Measurements from ENCODE around the gene LIN9.

The LIN9 gene

DNA sequence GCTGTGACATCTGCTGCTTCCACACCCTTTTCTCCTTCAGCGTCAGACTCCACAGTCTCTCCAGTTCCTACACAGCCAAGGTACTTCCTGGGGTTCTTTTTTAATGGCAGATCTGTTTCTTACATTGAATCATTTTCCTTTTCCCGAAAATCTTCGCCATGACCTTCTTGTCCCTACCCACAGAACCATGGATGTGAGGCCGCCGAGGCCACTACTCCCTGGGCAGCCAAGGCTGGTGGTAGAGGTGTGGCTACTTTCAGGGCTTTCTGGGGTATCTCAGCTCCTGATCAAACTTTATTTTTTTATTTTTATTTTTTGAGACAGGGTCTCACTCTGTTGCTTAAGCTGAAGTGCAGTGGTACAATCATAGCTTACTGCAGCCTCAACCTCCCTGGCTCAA is 9.5 kb upstream of the LIN9 start:
- no peak for DNase-seq (ENCODE audit: low spot score)

DNA sequence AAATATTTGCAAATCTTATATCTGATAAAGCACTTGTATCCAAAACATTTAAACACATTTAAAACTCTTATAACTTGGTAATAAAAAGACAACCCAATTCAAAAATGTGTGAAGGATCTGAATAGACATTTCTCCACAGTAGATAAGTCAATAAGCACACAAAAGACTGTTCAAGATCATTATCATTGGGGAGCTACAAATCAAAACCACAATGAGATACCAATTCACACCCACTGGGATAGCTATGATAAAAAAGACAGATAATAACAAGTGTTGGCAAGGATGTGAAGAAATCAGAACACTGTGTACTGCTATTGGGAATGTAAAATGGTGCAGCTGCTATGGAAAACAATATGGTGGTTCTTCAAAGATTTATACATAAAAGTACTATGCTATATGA is 5.1 kb upstream of the LIN9 start:
- DNase-seq (ENCODE audit: low spot score): no peak

DNA sequence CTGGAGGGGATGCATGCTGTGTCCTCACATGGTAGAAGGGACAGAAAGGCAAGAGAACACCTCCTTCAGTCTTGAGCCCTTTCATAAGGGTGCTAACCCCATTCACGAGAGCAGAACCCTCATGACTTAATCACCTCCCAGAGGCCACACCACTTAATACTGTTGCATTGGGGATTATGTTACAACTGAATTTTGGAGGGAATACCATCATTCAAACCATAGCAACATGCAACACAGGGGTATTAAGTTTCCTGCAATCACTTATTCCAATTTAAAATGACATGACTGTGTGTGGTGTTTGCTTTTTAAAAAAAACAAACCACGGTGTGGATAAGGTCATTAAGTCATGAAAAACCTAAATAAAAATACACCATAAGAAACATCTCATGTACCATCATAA is 3.1 kb upstream of the LIN9 start:
- DNase-seq (ENCODE audit: low spot score): no peak

DNA sequence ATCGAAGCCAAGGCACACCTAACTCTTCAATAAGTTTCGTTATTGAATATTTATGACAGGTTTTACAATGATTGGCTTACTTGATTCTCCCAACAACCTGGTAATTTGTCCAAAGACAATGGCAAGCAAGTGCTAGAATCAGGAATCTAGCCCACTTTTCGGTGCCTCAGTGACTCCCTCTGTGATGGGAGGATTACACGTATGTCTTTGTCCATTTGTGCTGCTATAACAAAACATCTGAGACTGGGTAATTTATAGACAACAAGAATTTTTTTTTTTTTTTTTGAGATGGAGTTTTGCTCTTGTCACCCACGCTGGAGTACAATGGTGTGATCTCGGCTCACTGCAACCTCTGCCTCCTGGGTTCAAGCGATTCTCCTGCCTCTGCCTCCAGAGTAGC is 2.4 kb upstream of the LIN9 start:
- DNase-seq (ENCODE audit: low spot score): no peak

DNA sequence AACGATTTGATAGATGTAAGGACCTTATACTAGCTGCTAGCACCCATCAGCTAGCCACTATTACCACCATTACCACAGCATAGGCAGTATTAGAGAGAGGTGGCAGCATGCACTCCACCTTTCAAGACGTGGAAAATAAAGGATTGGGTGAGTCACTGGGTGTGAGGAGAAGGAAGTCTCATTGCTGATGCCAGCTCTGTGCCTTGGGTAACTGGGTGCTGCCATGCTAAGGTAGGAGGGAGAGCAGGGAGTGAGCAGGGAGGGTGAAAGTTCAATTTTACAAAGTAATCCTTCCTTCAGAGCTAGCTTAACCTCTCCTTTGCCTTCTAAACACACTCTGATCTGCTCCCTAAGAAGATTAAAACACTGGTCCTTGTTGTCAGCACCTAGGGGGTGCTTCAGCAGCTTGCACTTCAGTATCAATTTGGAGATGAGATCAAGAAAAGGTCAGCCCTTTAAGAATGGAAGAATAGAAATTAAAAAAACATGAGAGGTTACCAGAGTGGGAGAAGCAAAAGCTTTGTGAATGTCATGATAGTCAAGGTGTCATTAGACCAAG is 1.8 kb upstream of the LIN9 start:
- DNase-seq (ENCODE audit: low spot score): no peak

DNA sequence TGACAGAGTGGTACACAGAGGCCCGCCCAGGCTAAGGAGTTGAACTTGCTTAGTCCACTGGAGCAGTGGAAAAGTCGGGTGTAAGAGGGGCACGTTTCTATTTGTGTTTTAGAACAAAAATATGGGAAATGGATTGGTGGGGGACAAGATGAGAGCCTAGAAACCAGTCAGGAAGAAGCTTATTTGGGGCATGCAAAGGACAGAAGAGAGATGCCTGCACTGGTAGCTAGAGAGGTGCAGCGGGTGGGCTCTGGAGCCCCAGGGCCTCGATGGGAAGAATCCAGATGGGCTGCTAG is 1.2 kb upstream of the LIN9 start:
- DNase-seq (ENCODE audit: low spot score): no peak

DNA sequence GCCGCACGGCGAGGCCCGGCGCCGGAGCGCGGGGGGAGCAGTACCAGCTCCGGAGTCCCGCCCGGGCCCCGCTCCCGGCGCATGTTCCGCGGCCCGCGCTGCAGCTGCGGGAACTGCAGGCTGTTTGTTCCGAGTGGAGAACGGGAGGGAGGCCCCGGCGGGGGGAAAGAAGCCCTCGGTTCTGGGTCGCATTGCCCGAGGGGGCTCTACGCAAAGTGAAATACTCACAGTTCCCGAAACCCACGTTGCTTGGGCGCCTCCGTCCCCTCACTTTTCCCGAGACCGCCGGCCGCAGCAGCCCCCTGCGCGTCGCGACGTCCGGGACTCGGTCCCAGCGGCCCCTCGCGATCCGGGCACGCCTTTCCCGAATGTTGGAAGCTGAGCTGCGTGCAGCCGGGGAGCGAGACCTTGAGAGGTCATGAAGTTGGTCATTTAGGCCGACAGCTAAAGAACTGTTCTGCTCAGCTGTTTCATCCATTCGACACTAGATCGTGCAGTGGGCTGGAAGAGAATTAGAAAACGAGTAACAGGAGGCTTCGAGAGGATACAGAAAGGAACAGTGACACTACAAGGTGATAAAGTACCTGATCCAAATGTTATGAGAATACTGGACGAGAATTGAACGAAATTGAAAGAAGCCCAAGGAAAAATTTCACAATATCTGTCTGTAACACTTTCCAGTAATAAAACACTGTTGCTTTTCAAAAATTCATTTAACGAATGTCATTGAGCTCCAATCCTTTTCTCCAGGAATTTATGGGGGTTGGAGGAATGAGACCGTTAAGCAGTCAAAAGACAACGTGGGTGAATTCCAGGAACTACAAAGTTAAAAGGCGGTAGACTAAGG is 657 bp upstream of the LIN9 start:
- peak; percentile 61 for DNase-seq (ENCODE audit: low spot score)

DNA sequence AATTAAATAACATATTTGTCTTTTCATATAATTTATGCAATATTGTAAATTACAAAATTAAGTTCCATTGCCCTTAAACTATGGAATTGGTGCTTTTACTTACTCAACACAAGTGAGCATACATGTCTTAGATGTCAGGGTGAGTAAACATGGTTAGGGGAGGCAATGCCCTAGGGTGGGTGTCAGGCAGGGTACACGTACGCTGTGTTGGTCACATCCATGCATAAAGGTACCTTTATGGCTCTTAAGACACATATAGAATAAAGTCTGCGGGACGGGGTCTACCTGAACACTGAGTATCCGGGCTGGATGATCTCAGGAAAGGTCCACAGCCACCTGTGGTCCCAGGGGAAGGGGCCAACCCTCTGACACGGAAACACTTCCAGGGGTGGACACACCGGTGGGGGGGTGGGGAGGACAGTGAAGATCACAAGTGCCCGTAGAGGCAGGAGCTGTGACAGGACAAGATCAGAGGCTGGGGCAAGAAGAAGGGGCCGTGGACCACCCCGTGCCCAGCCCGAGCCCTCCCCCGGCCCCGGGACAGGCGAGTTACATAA is 720 bp downstream of the LIN9 start:
- DNase-seq (ENCODE audit: low spot score): peak; percentile 52

DNA sequence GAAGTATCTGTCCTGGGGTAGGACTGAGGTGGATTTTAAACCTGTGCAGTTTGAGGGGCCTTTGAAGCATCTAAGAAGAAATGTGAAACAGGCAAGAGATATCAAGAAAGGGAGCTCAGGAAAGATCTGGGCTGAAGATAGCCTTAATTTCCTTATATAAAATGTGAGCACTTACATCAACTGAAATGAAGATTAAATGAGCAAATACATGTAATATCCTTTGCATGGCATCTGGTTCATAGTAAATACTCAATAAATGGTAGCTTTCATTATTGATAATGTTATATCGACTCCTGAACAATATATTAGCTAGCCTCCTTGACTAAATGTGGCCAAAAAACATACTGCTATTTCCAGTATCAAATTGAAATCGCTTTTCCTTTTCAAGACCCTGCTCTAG is 2.5 kb downstream of the LIN9 start:
- no peak for DNase-seq (ENCODE audit: low spot score)

DNA sequence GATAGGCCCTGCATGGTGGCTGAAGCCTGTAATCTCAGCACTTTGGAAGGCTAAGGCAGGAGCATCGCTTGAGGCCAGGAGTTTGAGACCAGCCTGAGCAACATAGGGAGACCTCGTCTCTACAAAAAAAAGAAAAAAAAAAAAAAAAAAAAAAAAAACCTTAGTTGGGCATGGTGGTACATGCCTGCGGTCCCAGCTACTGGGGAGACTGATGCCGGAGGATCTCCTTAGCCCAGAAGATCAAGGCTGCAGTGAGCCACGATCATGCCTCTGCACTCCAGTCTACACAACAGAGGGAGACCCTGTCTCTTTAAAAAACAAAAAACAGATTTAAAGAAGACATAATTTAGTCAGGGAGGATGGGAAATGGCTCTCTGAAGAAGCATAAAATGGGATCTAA is 3.8 kb downstream of the LIN9 start:
- DNase-seq (ENCODE audit: low spot score): no peak

DNA sequence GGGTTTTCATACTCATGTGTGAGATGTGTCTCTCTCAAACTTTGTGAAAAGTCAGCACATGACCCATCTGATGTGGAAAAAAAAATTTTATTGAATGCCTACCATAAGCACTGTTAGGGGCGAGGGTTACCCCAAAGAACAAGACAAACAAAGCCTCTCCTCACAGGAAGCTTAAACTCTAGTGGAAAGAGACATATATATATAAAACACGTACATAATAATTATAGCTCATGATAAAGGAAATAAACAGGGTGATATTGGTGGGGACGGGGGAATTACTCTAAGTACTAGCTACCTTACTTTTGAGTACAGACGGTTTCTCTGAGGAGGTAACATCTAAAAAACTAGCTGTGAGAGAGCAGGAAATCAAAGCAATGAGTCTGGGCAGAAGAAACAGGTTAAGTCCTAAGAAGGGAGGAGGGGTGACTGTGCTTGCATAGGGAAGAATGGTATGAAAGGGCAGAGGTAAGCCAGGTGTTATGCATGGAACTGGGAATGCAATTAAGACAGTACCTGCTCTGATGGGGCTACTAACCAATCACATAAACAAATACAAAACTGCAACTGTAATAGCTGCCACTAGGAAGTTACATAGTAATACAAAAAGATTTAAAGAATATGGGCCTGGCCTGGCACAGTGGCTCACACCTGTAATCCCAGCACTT is 4.5 kb downstream of the LIN9 start:
- DNase-seq (ENCODE audit: low spot score): no peak

DNA sequence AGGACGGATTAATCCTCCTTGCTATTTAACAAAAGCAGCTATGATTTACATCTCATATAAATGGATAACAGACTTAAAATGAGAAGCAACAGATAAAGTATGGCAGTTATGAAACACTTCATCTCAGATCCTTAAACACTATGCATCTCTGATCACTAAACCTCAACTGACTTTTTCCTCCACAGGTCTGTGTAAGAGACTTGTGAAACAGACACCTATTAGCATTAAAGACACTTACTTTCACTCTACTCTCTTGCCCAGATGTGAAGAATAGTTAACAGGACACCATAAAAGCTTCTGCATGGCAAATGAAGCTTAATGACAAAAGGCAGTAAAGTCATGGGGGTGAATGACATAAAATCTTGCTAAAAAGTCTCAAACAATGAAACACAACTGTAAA is 6.2 kb downstream of the LIN9 start:
- no peak for DNase-seq (ENCODE audit: low spot score)

DNA sequence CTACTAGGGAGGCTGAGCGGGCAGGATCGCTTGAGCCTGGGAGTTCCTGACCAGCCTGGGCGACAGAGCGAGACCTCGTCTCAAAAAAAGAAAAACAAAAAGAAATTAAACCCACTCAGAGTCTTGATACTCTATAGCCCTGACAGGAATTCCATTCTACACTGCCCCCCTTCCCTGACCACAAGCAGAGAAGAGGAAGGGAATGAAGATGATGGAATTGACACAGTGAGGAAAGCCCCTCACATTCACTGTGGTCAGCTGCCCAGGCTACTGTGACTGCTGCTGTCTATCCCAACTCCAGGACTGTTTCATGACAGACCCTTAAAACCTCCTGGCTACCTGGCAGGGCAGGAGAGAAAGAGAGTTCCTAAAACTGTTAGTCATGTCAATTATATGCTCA is 12.1 kb downstream of the LIN9 start:
- DNase-seq (ENCODE audit: low spot score): no peak

DNA sequence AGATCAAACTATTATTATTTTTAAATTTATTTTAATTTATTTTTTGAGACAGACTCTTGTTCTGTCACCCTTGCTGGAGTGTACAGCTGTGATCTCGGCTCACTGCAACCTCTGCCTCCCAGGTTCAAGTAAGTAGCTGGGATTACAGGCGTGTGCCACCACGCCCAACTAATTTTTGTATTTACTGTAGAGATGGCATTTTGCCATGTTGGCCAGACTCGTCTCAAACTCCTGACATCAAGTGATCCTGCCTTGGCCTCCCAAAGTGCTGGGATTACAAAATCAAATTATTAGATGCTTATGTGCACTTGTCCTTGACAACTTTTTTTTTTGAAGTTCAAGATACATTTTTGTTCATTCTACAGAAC is 15.4 kb downstream of the LIN9 start:
- no peak for DNase-seq (ENCODE audit: low spot score)

DNA sequence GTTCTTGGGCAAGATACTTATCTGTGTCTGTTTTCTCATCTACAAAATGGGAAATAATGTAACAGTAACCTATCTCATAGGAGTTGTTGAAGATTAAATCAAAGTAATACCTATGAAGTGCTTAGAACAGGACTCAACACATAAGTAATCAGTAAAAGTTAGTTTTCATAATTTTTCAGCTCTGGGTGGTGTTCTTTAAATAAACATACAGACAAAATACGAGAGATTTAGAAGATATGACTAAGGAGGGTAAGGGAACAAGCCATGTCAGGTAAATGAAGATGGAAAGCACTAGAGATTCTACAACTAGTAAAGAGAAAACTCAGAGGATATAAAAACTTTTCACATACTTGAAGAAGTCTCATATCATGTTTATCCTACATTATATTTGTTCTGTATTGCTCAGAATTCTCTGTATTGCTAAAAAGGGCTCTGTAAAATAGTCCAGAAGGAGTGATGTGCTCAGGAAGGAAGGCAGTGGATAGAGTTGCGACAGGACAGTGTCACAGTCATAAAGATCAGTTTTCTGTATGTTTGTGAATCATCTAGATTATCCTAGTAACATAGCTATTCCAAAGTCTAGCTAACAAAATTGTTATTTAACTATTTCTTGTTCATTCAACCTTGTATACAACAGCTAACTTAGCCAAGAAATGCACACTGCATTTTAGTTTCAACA is 16.0 kb downstream of the LIN9 start:
- no peak for DNase-seq (ENCODE audit: low spot score)

DNA sequence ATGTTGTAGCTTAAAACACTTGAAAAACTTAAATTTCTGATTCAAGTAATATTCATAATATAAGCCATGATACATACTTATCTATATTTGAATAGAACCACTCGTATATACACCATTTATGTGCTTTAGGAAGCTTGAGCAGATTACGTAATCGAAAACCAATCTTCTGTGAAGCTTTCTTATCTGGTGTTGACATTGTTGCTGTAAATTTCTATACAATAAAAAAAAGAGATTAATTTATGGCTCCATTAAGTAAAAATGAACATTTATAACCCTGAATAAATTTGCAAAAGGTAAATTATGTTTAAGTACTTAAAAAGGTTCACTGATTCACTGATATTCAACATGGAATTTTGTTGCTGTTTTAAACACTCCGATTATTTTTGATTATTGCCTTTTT is 21.4 kb downstream of the LIN9 start:
- DNase-seq (ENCODE audit: low spot score): no peak

DNA sequence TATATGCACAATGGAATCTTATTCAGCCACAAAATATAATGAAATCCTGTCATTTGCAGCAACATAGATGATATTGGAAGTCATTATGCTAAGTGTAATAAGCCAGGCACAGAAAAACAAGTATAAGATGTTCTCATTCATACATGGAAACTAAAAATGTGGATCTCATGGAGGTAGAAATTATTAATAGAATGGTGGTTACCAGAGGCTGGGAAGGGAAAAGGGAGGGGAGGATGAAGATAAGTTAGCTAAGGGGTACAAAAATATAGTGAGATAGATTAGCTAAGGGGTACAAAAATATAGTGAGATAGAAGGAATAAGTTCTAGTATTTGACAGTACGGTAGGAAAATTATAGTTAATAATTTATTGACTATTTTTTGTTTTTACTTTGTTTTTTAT is 27.9 kb downstream of the LIN9 start:
- DNase-seq (ENCODE audit: low spot score): no peak

DNA sequence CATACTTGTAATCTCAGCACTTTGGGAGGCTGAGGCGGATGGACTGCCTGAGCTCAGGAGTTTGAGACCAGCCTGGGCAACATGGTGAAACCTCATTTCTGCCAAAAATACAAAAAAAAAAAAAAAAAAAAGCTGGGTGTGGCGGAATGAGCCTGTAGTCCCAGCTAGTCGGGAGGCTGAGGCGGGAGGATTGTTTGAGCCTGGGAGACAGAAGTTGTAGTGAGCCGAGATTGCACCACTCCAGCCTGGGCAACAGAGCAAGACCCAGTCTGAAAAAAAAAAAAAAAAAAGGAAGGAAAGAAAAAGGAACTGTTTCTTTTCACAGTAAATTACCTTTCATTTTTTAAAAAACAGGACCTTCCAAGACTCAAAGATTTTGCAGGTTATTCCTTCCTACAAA is 29.5 kb downstream of the LIN9 start:
- DNase-seq (ENCODE audit: low spot score): no peak

DNA sequence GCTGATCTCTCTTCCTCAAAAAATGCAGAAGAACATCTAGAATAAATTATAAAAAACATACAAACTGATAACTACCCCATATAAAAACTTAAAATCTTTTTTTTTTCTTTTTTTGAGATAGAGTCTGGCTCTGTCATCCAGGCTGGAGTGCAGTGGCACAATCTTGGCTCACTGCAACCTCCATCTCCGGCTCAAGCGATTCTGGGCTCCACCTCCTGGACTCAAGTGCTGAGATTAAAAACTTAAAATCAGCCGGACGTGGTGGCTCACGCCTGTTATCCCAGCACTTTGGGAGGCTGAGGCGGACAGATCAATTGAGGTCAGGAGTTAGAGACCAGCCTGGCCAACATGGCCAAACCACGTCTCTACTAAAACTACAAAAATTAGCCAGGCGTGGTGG is 31.1 kb downstream of the LIN9 start:
- DNase-seq (ENCODE audit: low spot score): no peak

DNA sequence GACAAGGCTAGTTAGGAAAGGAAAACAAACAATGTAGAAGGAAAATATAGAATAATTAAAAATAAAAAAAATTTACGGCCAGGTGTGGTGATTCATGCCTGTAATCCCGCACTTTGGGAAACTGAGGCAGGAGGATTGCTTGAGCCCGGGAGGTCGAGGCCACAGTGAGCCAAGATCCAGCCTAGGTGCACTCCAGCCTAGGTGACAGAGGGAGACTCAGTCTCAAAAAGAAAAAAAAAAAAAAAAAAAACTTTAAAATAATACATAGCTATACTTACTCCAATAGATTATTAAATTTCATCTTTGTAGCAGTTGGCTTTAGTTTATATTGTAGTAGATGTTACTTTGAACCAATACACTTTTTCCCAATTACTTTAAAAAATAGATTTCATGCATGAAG is 32.0 kb downstream of the LIN9 start:
- no peak for DNase-seq (ENCODE audit: low spot score)

DNA sequence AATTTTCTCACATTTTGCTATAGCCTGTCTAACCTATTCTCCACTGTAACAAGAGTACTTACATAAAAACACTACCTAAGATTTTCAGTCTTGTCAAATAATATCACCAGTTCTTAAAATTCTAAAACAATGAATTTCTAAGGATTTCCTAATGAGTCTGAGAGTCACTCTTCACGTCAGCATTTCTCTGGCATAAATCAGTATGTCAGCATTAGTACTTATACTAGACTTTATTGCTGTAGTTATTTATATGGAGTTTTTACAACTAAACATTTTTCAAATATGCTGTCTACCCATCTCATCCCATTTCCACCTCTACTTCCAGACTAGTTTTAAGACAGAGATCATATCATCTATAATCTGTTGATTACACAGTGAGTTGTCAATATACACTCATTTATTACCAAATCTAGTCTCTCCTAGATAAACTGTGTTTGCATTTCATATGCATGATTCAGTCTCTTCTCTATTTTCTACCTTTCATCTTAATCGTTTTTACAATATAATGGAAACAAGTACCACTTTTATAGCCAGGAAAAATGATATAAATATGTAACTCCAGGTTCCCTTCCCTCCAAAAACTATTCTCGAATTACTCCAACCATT is 32.8 kb downstream of the LIN9 start:
- DNase-seq (ENCODE audit: low spot score): no peak

DNA sequence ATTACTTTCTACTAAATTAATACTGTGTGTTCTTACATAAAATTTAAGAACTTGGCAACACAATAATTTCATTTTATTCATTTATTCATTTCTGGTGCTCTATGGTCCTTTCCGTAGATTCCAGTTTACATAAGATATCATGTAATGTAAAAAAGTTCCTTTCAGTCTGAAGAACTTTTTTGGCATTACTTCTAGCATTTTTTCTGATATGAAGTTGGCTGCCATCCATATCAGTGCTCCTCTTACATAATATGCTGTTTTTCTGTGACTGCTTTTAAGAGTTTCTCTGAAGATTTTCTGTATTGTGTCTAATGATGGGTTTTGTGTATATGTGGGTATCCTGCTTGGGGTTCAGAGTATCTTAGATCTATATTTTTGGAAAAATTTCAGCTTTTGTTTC is 34.8 kb downstream of the LIN9 start:
- no peak for DNase-seq (ENCODE audit: low spot score)
